CD14-positive monocyte (primary cell): ENCODE data around the gene SLC22A4. TPM values are rescaled to one million over a fixed set of nuclear protein-coding genes. Genes with fewer than 3 reads are reported as not detected.

Source experiments
- DNase-seq, 3 donors: peaks; one replicate each; pipeline ENCODE4 v3.0.0-alpha.2; 2011 to 2022
- H2AFZ ChIP-seq: 2 replicates; pipeline ENCODE4 v1.6.0; 2012; ENCODE audit warnings: mild to moderate bottlenecking, low read depth, low read length, inconsistent platforms; ENCODE audit not compliant: insufficient read depth, poor library complexity, severe bottlenecking
- H3K27ac ChIP-seq, 2 donors: 1 replicate in 1 of 2; 2 replicates in 1 of 2; pipeline ENCODE4 v1.5.1; 2012 to 2013; ENCODE audit warnings: low read length in 2 of 2, control low read depth in 1 of 2, inconsistent platforms in 1 of 2, low read depth in 1 of 2, mild to moderate bottlenecking in 1 of 2
- H3K27me3 ChIP-seq, 2 donors: one replicate each; pipeline versions ENCODE4 v1.6.0 to v1.6.1; 2011 to 2013; ENCODE audit warnings: low read length in 2 of 2; ENCODE audit not compliant: control insufficient read depth in 2 of 2, insufficient read depth in 2 of 2
- H3K36me3 ChIP-seq, 2 donors: replicated peaks in 1 of 2; 1 replicate in 1 of 2; 2 replicates in 1 of 2; pipeline versions ENCODE4 v1.5.1 to v1.6.1; 2012 to 2013; ENCODE audit warnings: low read length in 2 of 2, control low read depth in 1 of 2, inconsistent platforms in 1 of 2, mild to moderate bottlenecking in 1 of 2; ENCODE audit not compliant: insufficient read depth in 2 of 2, control insufficient read depth in 1 of 2
- H3K4me1 ChIP-seq, 2 donors: 1 replicate in 1 of 2; 2 replicates in 1 of 2; pipeline versions ENCODE4 v1.5.1 to v1.6.1; 2012 to 2013; ENCODE audit warnings: low read length in 2 of 2, control low read depth in 1 of 2, inconsistent platforms in 1 of 2, mild to moderate bottlenecking in 1 of 2, moderate library complexity in 1 of 2; ENCODE audit not compliant: insufficient read depth in 2 of 2, control insufficient read depth in 1 of 2
- H3K4me2 ChIP-seq: replicated peaks from 2 replicates; pipeline ENCODE3; 2012; ENCODE audit warnings: low read length, moderate library complexity, mild to moderate bottlenecking; ENCODE audit not compliant: poor library complexity, severe bottlenecking; ENCODE audit errors: extremely low read depth
- H3K4me3 ChIP-seq, 3 experiments: fragments of 200-600 bp in 1 of 3; sonication (generic) in 1 of 3; replicated peaks in 1 of 3; 1 replicate in 2 of 3; 2 replicates in 1 of 3; pipeline ENCODE4 v1.5.1; 2011 to 2013; ENCODE audit warnings: low read length in 3 of 3, mild to moderate bottlenecking in 3 of 3, control low read depth in 2 of 3, low read depth in 2 of 3, inconsistent platforms in 1 of 3, moderate library complexity in 1 of 3
- H3K79me2 ChIP-seq: 2 replicates; pipeline ENCODE4 v1.6.0; 2012; ENCODE audit warnings: mild to moderate bottlenecking, control low read depth, inconsistent platforms, low read length, moderate library complexity; ENCODE audit not compliant: insufficient read depth
- H3K9ac ChIP-seq: 2 replicates; pipeline ENCODE4 v1.6.0; 2017; ENCODE audit warnings: low read length, mild to moderate bottlenecking; ENCODE audit not compliant: insufficient read depth, poor library complexity, severe bottlenecking
- H3K9me3 ChIP-seq, 2 donors: replicated peaks in 1 of 2; 1 replicate in 1 of 2; 2 replicates in 1 of 2; pipeline versions ENCODE4 v1.5.1 to v1.6.1; 2012 to 2013; ENCODE audit warnings: low read length in 2 of 2, control low read depth in 1 of 2; ENCODE audit not compliant: control insufficient read depth in 1 of 2, insufficient read depth in 1 of 2
- H4K20me1 ChIP-seq: 2 replicates; pipeline ENCODE4 v1.6.0; 2012; ENCODE audit warnings: mild to moderate bottlenecking, low read length, control low read depth, moderate library complexity; ENCODE audit not compliant: insufficient read depth
- H3K27ac Mint-ChIP-seq, 7 donors: one replicate each; pipeline ENCODE4 v1.8.0; 2020; ENCODE audit warnings: mild to moderate bottlenecking in 7 of 7, mixed read lengths in 7 of 7, moderate library complexity in 6 of 7, inconsistent platforms in 2 of 7
- H3K27me3 Mint-ChIP-seq, 3 donors: one replicate each; pipeline ENCODE4 v1.8.0; 2021 to 2022; ENCODE audit warnings: low read depth in 3 of 3, mild to moderate bottlenecking in 3 of 3, mixed read lengths in 3 of 3, moderate library complexity in 3 of 3, inconsistent platforms in 1 of 3
- H3K36me3 Mint-ChIP-seq, 2 donors: one replicate each; pipeline ENCODE4 v1.8.0; 2020; ENCODE audit warnings: mixed read lengths in 2 of 2, inconsistent platforms in 1 of 2, mild to moderate bottlenecking in 1 of 2
- H3K4me1 Mint-ChIP-seq: one replicate; pipeline ENCODE4 v1.8.0; 2020; ENCODE audit warnings: mild to moderate bottlenecking, mixed read lengths
- H3K4me3 Mint-ChIP-seq, 2 donors: one replicate each; pipeline ENCODE4 v1.8.0; 2020; ENCODE audit warnings: mild to moderate bottlenecking in 2 of 2, mixed read lengths in 2 of 2, moderate library complexity in 1 of 2
- H3K9me3 Mint-ChIP-seq, 7 donors: one replicate each; pipeline ENCODE4 v1.8.0; 2020 to 2022; ENCODE audit warnings: mixed read lengths in 7 of 7, mild to moderate bottlenecking in 6 of 7, moderate library complexity in 6 of 7, inconsistent platforms in 2 of 7
- CTCF ChIP-seq: fragments of 200-600 bp; IDR thresholded peaks from one replicate; pipeline ENCODE4 v1.8.0; 2022; ENCODE audit warnings: antibody characterized with exemption, mild to moderate bottlenecking
- WGBS: methylation state at CpG from one replicate; pipeline ENCODE4 v1.1.5; 2013; ENCODE audit warnings: missing lambda C conversion rate; ENCODE audit not compliant: insufficient coverage; 5-methylcytosine and 5-hydroxymethylcytosine counted together
- intact Hi-C, 2 donors: fragments of 100-400 bp; cut with micrococcal nuclease; formaldehyde crosslinking; loops; one replicate each; pipeline versions ENCODE4 v1.15.0 to v1.15.1; 2023
- polyA plus RNA-seq, 3 donors: library from polyadenylated mRNA; depleted of rRNA in 1 of 3; unstranded in 2 of 3; stranded (reverse) in 1 of 3; fragments of 300-500 nt in 2 of 3; fragments of >200 nt in 1 of 3; fragmentation: Illumina TruSeq in 2 of 3; gene quantifications; 1 replicate in 2 of 3; 2 replicates in 1 of 3; pipeline ENCODE4 v1.2.3, GENCODE V29; 2012 to 2021

The SLC22A4 gene
- polyA plus RNA-seq, 3 donors: 7.2 to 13.0 (median 12.2) TPM

- H3K4me3 ChIP-seq: no peak overlapping the region
- H3K36me3 ChIP-seq: peaks cover 22 to 85% of the 10 kb centered on the region in 2 donors
- Mint-ChIP-seq H3K36me3 (peaks cover 63 to 75% of the 10 kb centered on the region in 2 donors), H3K27ac (peak overlapping the region in 1 of 7 donors; percentile 8), H3K4me1 (no peaks in the 10 kb centered on the region), H3K4me3 (no peak overlapping the region), H3K27me3 (no peaks in the 10 kb centered on the region), H3K9me3 (no peaks in the 10 kb centered on the region)
- H3K79me2 ChIP-seq: no peaks in the 10 kb centered on the region
- no peak overlapping the region for H3K27ac ChIP-seq
- no peaks in the 10 kb centered on the region for H3K9me3 ChIP-seq
- TF ChIP-seq CTCF: no peak
- intact Hi-C loops: loop anchor here (5.0 to 10.0 kb wide), 2 partner anchors 45 to 48 kb away; no protein-coding TSS in a partner anchor
- no CpG with 5 or more reads among the region's 1 CpG for WGBS
- DNase-seq: no peak
- no peaks in the 10 kb centered on the region for H3K4me1 ChIP-seq
- no peak overlapping the region for H3K9ac ChIP-seq
- no peaks in the 10 kb centered on the region for H3K27me3 ChIP-seq
- H3K4me2 ChIP-seq: no peak overlapping the region
- no peak overlapping the region for H2AFZ ChIP-seq
- peaks cover 5% of the 10 kb centered on the region for H4K20me1 ChIP-seq
Measured at GRCh38 chr5:132319975-132320374, 25.8 kb downstream of the SLC22A4 start.

- H3K36me3 Mint-ChIP-seq: peaks cover 60 to 69% of the 10 kb centered on the region in 2 donors
- Histone ChIP-seq H3K9me3 (no peaks in the 10 kb centered on the region), H2AFZ (no peak overlapping the region), H3K4me2 (no peak overlapping the region), H3K27me3 (no peaks in the 10 kb centered on the region), H3K36me3 (peaks cover 19 to 83% of the 10 kb centered on the region in 2 donors), H3K4me3 (no peak overlapping the region), H3K79me2 (no peaks in the 10 kb centered on the region), H4K20me1 (no peaks in the 10 kb centered on the region), H3K9ac (no peak overlapping the region), H3K4me1 (no peaks in the 10 kb centered on the region), H3K27ac (peak overlapping the region in 1 of 2 donors; percentile 7)
- H3K27me3 Mint-ChIP-seq: no peaks in the 10 kb centered on the region
- H3K9me3 Mint-ChIP-seq: no peaks in the 10 kb centered on the region
- WGBS: 90% methylated on average over 3 of the region's 3 CpGs
- H3K4me1 Mint-ChIP-seq: no peaks in the 10 kb centered on the region
- DNase-seq: no peak
- peak overlapping the region in 2 of 7 donors; percentile 11 to 40 for H3K27ac Mint-ChIP-seq
- intact Hi-C loops: loop anchor here (5.0 to 10.0 kb wide), 2 partner anchors 46 to 49 kb away; no protein-coding TSS in a partner anchor
- TF ChIP-seq CTCF: no peak
- H3K4me3 Mint-ChIP-seq: no peak overlapping the region
Measured at GRCh38 chr5:132321109-132321721, 27.0 kb downstream of the SLC22A4 start.
